Right lobe of liver (tissue), 6 donors: Measurements from ENCODE around the gene VGLL4. TPM values are rescaled to one million over a fixed set of nuclear protein-coding genes. Genes with fewer than 3 reads are reported as not detected.

Experiments
- ATAC-seq, 4 donors: fragments of 200-7000 bp; cut with Tn5 transposase; one replicate each; pipeline ENCODE4 v1.9.1; 2020; ENCODE audit warnings: mild to moderate bottlenecking in 4 of 4, moderate library complexity in 4 of 4
- DNase-seq, 3 donors: peaks; one replicate each; pipeline ENCODE4 v3.0.0-alpha.2; 2020
- H3K27ac ChIP-seq, 3 donors: fragments of 200-600 bp; one replicate each; pipeline ENCODE4 v1.8.0; 2022
- H3K27me3 ChIP-seq, 2 donors: fragments of 200-600 bp; one replicate each; pipeline ENCODE4 v1.8.0; 2022
- H3K36me3 ChIP-seq, 4 donors: fragments of 200-600 bp; sonication (generic) in 1 of 4; one replicate each; pipeline versions ENCODE4 v1.5.1 to v1.8.0; 2017 to 2022; ENCODE audit warnings: control low read depth in 1 of 4
- H3K4me1 ChIP-seq, 4 donors: fragments of 200-600 bp; sonication (generic) in 1 of 4; one replicate each; pipeline versions ENCODE4 v1.5.1 to v1.8.0; 2017 to 2022; ENCODE audit warnings: control low read depth in 1 of 4
- H3K4me3 ChIP-seq, 3 donors: fragments of 200-600 bp; one replicate each; pipeline ENCODE4 v1.8.0; 2022
- H3K9me3 ChIP-seq, 4 donors: fragments of 200-600 bp; sonication (generic) in 1 of 4; one replicate each; pipeline versions ENCODE4 v1.5.1 to v1.8.0; 2017 to 2022; ENCODE audit warnings: control low read depth in 1 of 4
- CTCF ChIP-seq, 4 donors: fragments of 200-600 bp in 3 of 4; fragments of 450-650 bp in 1 of 4; IDR thresholded peaks; one replicate each; pipeline versions ENCODE4 v1.5.1 to v1.8.0; 2016 to 2022; ENCODE audit warnings: antibody characterized with exemption in 4 of 4, mild to moderate bottlenecking in 2 of 4
- POLR2A ChIP-seq: fragments of 450-650 bp; IDR thresholded peaks from one replicate; pipeline ENCODE4 v1.6.1; 2017; ENCODE audit warnings: antibody characterized with exemption, mild to moderate bottlenecking
- WGBS: methylation state at CpG from one replicate; pipeline ENCODE4 v1.1.6; 2018; ENCODE audit warnings: low coverage, low lambda C conversion rate; ENCODE audit not compliant: insufficient coverage; ENCODE audit errors: missing lambda C conversion rate; 5-methylcytosine and 5-hydroxymethylcytosine counted together
- intact Hi-C, 2 donors: fragments of 100-400 bp; cut with DNase I; formaldehyde crosslinking; loops; one replicate each; pipeline versions ENCODE4 v1.11.2 to v1.14.1; 2022
- total RNA-seq, 6 experiments: library from RNA; depleted of rRNA in 2 of 6; stranded (reverse); fragments of >200 nt in 2 of 6; fragmentation: NEBNext Ultra II Directional in 3 of 6; extraction: Animal tissue kit (Norgen Biotek cat#: 25700) in 3 of 6; gene quantifications; one replicate each; pipeline versions ENCODE4 v1.1.0 to v1.2.4, GENCODE V29; 2016 to 2023
- donor health status: DM: no; HTN: yes; CAD: no.
- donor health status: DM: no; HTN: no; CAD: no.
- donor health status: DM: no; HTN: no; CAD: no.
- donor health status: DM: no; HTN: yes; CAD: no.
- donor health status: DM: no; HTN: yes; CAD: no.

Gene VGLL4
- total RNA-seq, 6 experiments from 2014 or later: 10.4 to 22.4 (median 15.2) TPM

GRCh38 chr3:11563159-11563864 lies 80.4 kb downstream of the VGLL4 start:
- TF ChIP-seq POLR2A: no peak
- no peak for TF ChIP-seq CTCF (IDR thresholded peaks at IDR 0.05)
- H3K27ac ChIP-seq: no peak overlapping the region
- H3K36me3 ChIP-seq: peaks cover 0 to 10% (median 2%) of the 10 kb centered on the region in 4 donors
- no peak for ATAC-seq
- H3K9me3 ChIP-seq: no peaks in the 10 kb centered on the region
- H3K4me1 ChIP-seq: no peaks in the 10 kb centered on the region
- no peaks in the 10 kb centered on the region for H3K27me3 ChIP-seq
- intact Hi-C loops: no loop called here
- no peak for DNase-seq
- 94% methylated on average over 3 of the region's 16 CpGs for WGBS
- H3K4me3 ChIP-seq: no peak overlapping the region

- no peaks in the 10 kb centered on the region for H3K27me3 ChIP-seq
- intact Hi-C loops: no loop called here
These were observed 81.3 kb downstream of the VGLL4 start for GRCh38 chr3:11562277-11562881.

GRCh38 chr3:11560746-11561145 lies 83.0 kb downstream of the VGLL4 start:
- DNase-seq (no peak), ATAC-seq (no peak)
- Histone ChIP-seq H3K9me3 (no peaks in the 10 kb centered on the region), H3K36me3 (peaks cover 0 to 24% (median 6%) of the 10 kb centered on the region in 4 donors), H3K27me3 (no peaks in the 10 kb centered on the region), H3K27ac (no peak overlapping the region), H3K4me3 (no peak overlapping the region), H3K4me1 (no peaks in the 10 kb centered on the region)
- 100% methylated on average over 1 of the region's 12 CpGs for WGBS
- intact Hi-C loops: no loop called here
- TF ChIP-seq POLR2A (no peak), CTCF (IDR thresholded peaks at IDR 0.05) (no peak)

More at GRCh38 chr3:11562277-11562881, 81.3 kb downstream of the VGLL4 start:
- no peak for DNase-seq
- H3K4me1 ChIP-seq: no peaks in the 10 kb centered on the region
- WGBS: 65% methylated on average over 9 of the region's 17 CpGs
- H3K9me3 ChIP-seq: no peaks in the 10 kb centered on the region
- H3K27ac ChIP-seq: no peak overlapping the region
- ATAC-seq: no peak
- peaks cover 0 to 15% (median 3%) of the 10 kb centered on the region in 4 donors for H3K36me3 ChIP-seq
- no peak overlapping the region for H3K4me3 ChIP-seq
- no peak for TF ChIP-seq CTCF (IDR thresholded peaks at IDR 0.05)
- no peak for TF ChIP-seq POLR2A

- DNase-seq: no peak
- Histone ChIP-seq H3K4me3 (no peak overlapping the region), H3K9me3 (no peaks in the 10 kb centered on the region), H3K36me3 (peaks cover 0 to 24% (median 6%) of the 10 kb centered on the region in 4 donors), H3K4me1 (no peaks in the 10 kb centered on the region), H3K27ac (no peak overlapping the region), H3K27me3 (no peaks in the 10 kb centered on the region)
- TF ChIP-seq CTCF (IDR thresholded peaks at IDR 0.05): no peak
- TF ChIP-seq POLR2A: no peak
- ATAC-seq: peak in 2 of 4 donors; percentile 7 to 16
- 89% methylated on average over 9 of the region's 15 CpGs for WGBS
- intact Hi-C loops: no loop called here
These were observed 83.7 kb downstream of the VGLL4 start for GRCh38 chr3:11559816-11560633.
